Dermis lymphatic vessel endothelial cell (primary cell): ENCODE results near the gene BOC. TPM values are rescaled to one million over a fixed set of nuclear protein-coding genes. Genes with fewer than 3 reads are reported as not detected.

Source experiments
- total RNA-seq: library from RNA; depleted of rRNA; stranded (reverse); fragments of >200 nt; gene quantifications from 2 replicates; pipeline ENCODE4 v1.2.1, GENCODE V29; 2014

The BOC gene
- total RNA-seq: under 0.01 TPM in 1 of 2 replicates, not detected in the other

GRCh38 chr3:113211330-113212149, at the start of gene BOC:
Gene BOC, plus strand, starts transcription at chr3:113211557. Its CDS starts 38,246 bp downstream, at chr3:113249803.

Other genes with a start within 250 kb of the BOC start
- not detected in 2 replicates for gene CD200R1, start 236.5 kb upstream of the BOC start, total RNA-seq
- gene GTPBP8, start 220.6 kb upstream of the BOC start, total RNA-seq: 21.3 and 29.7 TPM in 2 replicates
- gene CFAP44, start 229.9 kb downstream of the BOC start, total RNA-seq: 0.43 and 2.9 TPM in 2 replicates